ENCODE results near the gene UQCC2.

Gene UQCC2

GRCh38 chr6:33663727-33664449 is 47.6 kb downstream of the UQCC2 start:
- Histone ChIP-seq H4K20me1 (ENCODE audit: control insufficient read depth, insufficient read depth, low read depth, low read length) (no peaks in the 10 kb centered on the region), H3K9me2 (replicated peaks; ENCODE audit: control insufficient read depth, low read length) (no peaks in the 10 kb centered on the region), H3K4me2 (ENCODE audit: low read length) (no peak overlapping the region), H3K9me3 (ENCODE audit: control insufficient read depth, insufficient read depth, low read length) (no peaks in the 10 kb centered on the region), H3K79me2 (ENCODE audit: control insufficient read depth, low read length) (no peaks in the 10 kb centered on the region), H3K27ac (ENCODE audit: low read depth, low read length) (no peak overlapping the region), H3K4me1 (ENCODE audit: control insufficient read depth, low read length) (peaks cover 5% of the 10 kb centered on the region; the same call in 1 of the 2 replicates), H3K4me3 (ENCODE audit: low read length) (no peak overlapping the region), H3F3A (ENCODE audit: control insufficient read depth, insufficient read depth) (no peaks in the 10 kb centered on the region), H3K27me3 (ENCODE audit: control insufficient read depth, low read length) (no peaks in the 10 kb centered on the region), H3K36me3 (ENCODE audit: control insufficient read depth, low read length) (peaks cover 87% of the 10 kb centered on the region)
- TF ChIP-seq CTCF (IDR thresholded peaks at IDR 0.05; ENCODE audit: low read depth, low read length, poor library complexity, severe bottlenecking) (no peak), EZH2phosphoT487 (IDR thresholded peaks at IDR 0.05; ENCODE audit: borderline replicate concordance, low read length) (no peak)

DNA sequence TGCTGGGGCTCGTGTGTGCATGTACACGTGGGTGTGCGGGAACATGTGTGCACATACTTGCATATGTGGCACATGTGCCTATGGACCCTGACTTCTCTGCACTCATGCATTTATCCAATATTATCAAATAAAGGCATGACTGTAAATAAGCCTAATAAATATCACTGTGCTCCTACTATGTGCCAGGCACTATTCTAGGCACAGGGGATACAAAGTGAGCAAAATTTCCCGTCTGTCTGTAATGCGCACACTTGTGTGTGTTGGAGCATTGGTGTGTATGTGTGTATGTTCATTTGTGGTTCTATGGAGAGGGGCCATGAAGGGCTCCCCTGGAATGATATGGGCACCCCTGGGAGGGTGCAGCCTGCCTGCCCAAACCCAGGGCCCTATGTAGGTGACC is 48.5 kb downstream of the UQCC2 start:
- Histone ChIP-seq H3K27me3 (ENCODE audit: control insufficient read depth, low read length) (no peaks in the 10 kb centered on the region), H3K4me3 (ENCODE audit: low read length) (no peak overlapping the region), H3K9me2 (replicated peaks; ENCODE audit: control insufficient read depth, low read length) (no peaks in the 10 kb centered on the region), H3K9me3 (ENCODE audit: control insufficient read depth, insufficient read depth, low read length) (no peaks in the 10 kb centered on the region), H3K4me2 (ENCODE audit: low read length) (no peak overlapping the region), H3K4me1 (ENCODE audit: control insufficient read depth, low read length) (no peaks in the 10 kb centered on the region), H4K20me1 (ENCODE audit: control insufficient read depth, insufficient read depth, low read depth, low read length) (no peaks in the 10 kb centered on the region), H3K36me3 (ENCODE audit: control insufficient read depth, low read length) (peaks cover 87% of the 10 kb centered on the region), H3F3A (ENCODE audit: control insufficient read depth, insufficient read depth) (no peaks in the 10 kb centered on the region), H3K27ac (ENCODE audit: low read depth, low read length) (no peak overlapping the region), H3K79me2 (ENCODE audit: control insufficient read depth, low read length) (no peaks in the 10 kb centered on the region)
- TF ChIP-seq CTCF (IDR thresholded peaks at IDR 0.05; ENCODE audit: low read depth, low read length, poor library complexity, severe bottlenecking) (no peak), EZH2phosphoT487 (IDR thresholded peaks at IDR 0.05; ENCODE audit: borderline replicate concordance, low read length) (no peak)

- Histone ChIP-seq H3K27ac (ENCODE audit: low read depth, low read length) (no peak overlapping the region), H3K4me2 (ENCODE audit: low read length) (no peak overlapping the region), H3K36me3 (ENCODE audit: control insufficient read depth, low read length) (peaks cover 87% of the 10 kb centered on the region), H3F3A (ENCODE audit: control insufficient read depth, insufficient read depth) (no peaks in the 10 kb centered on the region), H3K79me2 (ENCODE audit: control insufficient read depth, low read length) (no peaks in the 10 kb centered on the region), H3K4me1 (ENCODE audit: control insufficient read depth, low read length) (no peaks in the 10 kb centered on the region), H3K27me3 (ENCODE audit: control insufficient read depth, low read length) (no peaks in the 10 kb centered on the region), H3K9me3 (ENCODE audit: control insufficient read depth, insufficient read depth, low read length) (no peaks in the 10 kb centered on the region), H4K20me1 (ENCODE audit: control insufficient read depth, insufficient read depth, low read depth, low read length) (no peaks in the 10 kb centered on the region), H3K4me3 (ENCODE audit: low read length) (no peak overlapping the region), H3K9me2 (replicated peaks; ENCODE audit: control insufficient read depth, low read length) (no peaks in the 10 kb centered on the region)
- TF ChIP-seq EZH2phosphoT487 (IDR thresholded peaks at IDR 0.05; ENCODE audit: borderline replicate concordance, low read length) (no peak), CTCF (IDR thresholded peaks at IDR 0.05; ENCODE audit: low read depth, low read length, poor library complexity, severe bottlenecking) (no peak)
Observed at GRCh38 chr6:33662318-33662717, 49.2 kb downstream of the UQCC2 start.
